Measurements from ENCODE around the gene RABGGTA.

The RABGGTA gene

DNA sequence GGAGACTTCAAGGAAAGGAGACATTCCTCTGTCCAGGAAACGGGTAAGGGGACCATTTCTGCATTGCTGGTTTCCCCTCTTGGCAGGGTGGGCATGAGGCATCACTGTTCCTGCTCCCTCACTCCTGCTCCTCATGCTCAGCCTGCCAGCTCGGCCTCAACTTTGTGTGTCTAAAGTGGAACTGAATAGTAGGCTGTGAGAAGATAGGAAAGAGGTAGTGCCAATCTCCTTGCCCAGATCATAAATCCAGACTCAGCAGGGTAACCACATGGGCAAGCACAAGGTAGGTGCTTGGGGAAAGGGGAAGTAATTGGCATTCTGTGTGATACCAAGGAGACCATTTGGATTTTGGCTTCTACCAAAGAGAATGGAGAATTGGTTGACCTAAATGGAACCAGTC, 42.5 kb upstream of the RABGGTA start:
- Histone ChIP-seq H3K4me2 (ENCODE audit: low read length) (no peak overlapping the region), H3K4me3 (ENCODE audit: low read length) (no peak overlapping the region), H3K27ac (ENCODE audit: low read depth, low read length) (no peak overlapping the region)

DNA sequence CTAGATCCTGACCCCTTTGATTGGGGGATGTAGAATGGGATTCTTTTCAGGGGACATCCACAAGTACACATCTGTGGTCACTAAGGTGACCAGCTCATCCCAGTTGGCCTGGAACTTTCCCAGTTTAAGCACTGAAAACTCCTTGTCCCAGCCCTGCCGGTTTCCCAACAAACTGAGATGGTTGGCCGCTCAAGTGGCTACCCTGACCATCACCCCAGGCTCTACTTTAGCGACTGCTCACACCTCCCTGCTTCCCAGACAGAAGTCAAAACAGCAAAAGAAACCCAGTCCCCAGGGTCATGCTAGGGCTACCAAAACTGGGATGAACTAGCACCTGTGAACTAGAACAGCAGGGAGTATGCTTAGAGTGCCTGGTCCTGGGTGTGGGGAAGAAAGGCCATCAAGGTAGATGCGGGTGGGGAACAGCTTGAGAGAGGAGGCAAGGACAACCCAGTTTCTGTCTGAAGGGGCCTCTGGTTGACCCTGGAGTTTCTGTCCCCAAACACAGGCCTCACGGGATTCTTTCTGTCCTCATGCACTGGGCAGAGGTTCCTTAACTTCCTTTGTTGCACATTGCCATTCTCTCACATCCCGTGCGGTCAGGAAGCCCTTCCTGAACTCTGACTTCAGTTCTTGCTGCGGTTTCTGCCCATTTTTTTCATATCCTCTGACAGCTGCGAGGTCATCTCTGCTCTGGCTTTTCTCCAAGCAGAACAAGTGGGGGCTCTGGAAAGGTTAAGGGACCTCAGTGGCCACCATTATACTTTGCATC, 41.5 kb upstream of the RABGGTA start:
- H3K4me3 ChIP-seq (ENCODE audit: low read length), result 0 out of 2 replicates have a peak overlapping the region, but pooled peaks have one; percentile 0
- H3K27ac ChIP-seq (ENCODE audit: low read depth, low read length), result peak overlapping the region; percentile 28; the same call in 1 of the 2 replicates
- 0 out of 2 replicates have a peak, but pooled peaks cover 2% of the 10 kb centered on the region for H3K79me2 ChIP-seq (ENCODE audit: control insufficient read depth, low read length)
- H3K9me3 ChIP-seq (ENCODE audit: control insufficient read depth, insufficient read depth, low read length), result no peaks in the 10 kb centered on the region
- peaks cover 44% of the 10 kb centered on the region for H3K4me1 ChIP-seq (ENCODE audit: control insufficient read depth, low read length)
- H4K20me1 ChIP-seq (ENCODE audit: control insufficient read depth, insufficient read depth, low read depth, low read length), result no peaks in the 10 kb centered on the region
- H3K36me3 ChIP-seq (ENCODE audit: control insufficient read depth, low read length), result peaks cover 44% of the 10 kb centered on the region
- peaks cover 10% of the 10 kb centered on the region; the same call in 1 of the 2 replicates for H3F3A ChIP-seq (ENCODE audit: control insufficient read depth, insufficient read depth)
- TF ChIP-seq EZH2phosphoT487 (IDR thresholded peaks at IDR 0.05; ENCODE audit: borderline replicate concordance, low read length), result no peak
- TF ChIP-seq, protein P1, sequence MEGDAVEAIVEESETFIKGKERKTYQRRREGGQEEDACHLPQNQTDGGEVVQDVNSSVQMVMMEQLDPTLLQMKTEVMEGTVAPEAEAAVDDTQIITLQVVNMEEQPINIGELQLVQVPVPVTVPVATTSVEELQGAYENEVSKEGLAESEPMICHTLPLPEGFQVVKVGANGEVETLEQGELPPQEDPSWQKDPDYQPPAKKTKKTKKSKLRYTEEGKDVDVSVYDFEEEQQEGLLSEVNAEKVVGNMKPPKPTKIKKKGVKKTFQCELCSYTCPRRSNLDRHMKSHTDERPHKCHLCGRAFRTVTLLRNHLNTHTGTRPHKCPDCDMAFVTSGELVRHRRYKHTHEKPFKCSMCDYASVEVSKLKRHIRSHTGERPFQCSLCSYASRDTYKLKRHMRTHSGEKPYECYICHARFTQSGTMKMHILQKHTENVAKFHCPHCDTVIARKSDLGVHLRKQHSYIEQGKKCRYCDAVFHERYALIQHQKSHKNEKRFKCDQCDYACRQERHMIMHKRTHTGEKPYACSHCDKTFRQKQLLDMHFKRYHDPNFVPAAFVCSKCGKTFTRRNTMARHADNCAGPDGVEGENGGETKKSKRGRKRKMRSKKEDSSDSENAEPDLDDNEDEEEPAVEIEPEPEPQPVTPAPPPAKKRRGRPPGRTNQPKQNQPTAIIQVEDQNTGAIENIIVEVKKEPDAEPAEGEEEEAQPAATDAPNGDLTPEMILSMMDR (IDR thresholded peaks at IDR 0.05; ENCODE audit: low read depth, low read length, poor library complexity, severe bottlenecking), result no peak
- no peaks in the 10 kb centered on the region for H3K9me2 ChIP-seq (replicated peaks; ENCODE audit: control insufficient read depth, low read length)
- no peaks in the 10 kb centered on the region for H3K27me3 ChIP-seq (ENCODE audit: control insufficient read depth, low read length)
- H3K4me2 ChIP-seq (ENCODE audit: low read length), result peak overlapping the region; percentile 35

More for the DNA sequence above, 42.5 kb upstream of the RABGGTA start:
- no peaks in the 10 kb centered on the region for H3K27me3 ChIP-seq (ENCODE audit: control insufficient read depth, low read length)
- no peaks in the 10 kb centered on the region for H4K20me1 ChIP-seq (ENCODE audit: control insufficient read depth, insufficient read depth, low read depth, low read length)
- no peaks in the 10 kb centered on the region for H3K9me3 ChIP-seq (ENCODE audit: control insufficient read depth, insufficient read depth, low read length)
- H3K79me2 ChIP-seq (ENCODE audit: control insufficient read depth, low read length), result 0 out of 2 replicates have a peak, but pooled peaks cover 2% of the 10 kb centered on the region
- no peaks in the 10 kb centered on the region for H3K9me2 ChIP-seq (replicated peaks; ENCODE audit: control insufficient read depth, low read length)
- peaks cover 41% of the 10 kb centered on the region for H3K4me1 ChIP-seq (ENCODE audit: control insufficient read depth, low read length)
- H3K36me3 ChIP-seq (ENCODE audit: control insufficient read depth, low read length), result peaks cover 35% of the 10 kb centered on the region
- TF ChIP-seq EZH2phosphoT487 (IDR thresholded peaks at IDR 0.05; ENCODE audit: borderline replicate concordance, low read length), result no peak
- TF ChIP-seq, protein P1 (IDR thresholded peaks at IDR 0.05; ENCODE audit: low read depth, low read length, poor library complexity, severe bottlenecking), result no peak
- H3F3A ChIP-seq (ENCODE audit: control insufficient read depth, insufficient read depth), result peaks cover 10% of the 10 kb centered on the region; the same call in 1 of the 2 replicates

DNA sequence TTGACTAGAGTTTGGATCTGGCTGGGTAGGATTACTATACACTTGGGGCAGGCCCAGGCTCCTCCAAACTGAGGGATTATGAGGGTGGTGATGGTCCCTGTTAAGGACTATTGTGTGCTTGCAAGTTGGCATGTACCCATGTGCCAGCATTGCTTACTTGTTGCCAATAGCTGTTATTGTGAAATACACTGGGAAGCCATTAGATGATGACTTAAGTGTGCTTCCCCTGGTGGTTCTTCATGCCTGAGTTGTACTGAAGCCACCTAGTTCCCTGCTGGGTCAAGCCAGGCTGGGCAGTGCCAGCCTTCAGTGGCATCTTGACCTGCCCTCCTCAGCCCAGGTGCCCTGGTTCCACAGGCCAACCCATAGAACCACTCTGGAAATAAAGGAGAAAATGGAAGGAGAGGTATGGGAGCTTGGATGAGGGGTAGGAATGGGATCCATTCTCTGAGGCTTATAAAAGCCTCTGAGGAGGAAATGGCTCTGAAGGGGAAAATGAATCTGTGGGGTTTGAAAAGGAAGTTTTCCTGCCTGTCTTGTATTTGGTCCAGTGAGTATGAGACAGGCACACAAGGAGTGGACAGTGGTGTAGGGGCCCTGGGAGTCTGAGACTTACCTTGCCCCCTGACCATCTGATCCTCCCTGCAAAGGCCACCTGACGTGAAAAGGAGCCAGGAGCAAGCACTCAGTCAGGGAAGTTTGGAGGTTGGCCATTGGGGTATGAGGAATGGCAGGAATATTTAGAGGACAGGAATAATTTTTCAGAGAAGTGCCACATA, 40.6 kb upstream of the RABGGTA start:
- peak overlapping the region; percentile 28 for H3K27ac ChIP-seq (ENCODE audit: low read depth, low read length)
- H3K27me3 ChIP-seq (ENCODE audit: control insufficient read depth, low read length), result no peaks in the 10 kb centered on the region
- TF ChIP-seq, protein P1 (IDR thresholded peaks at IDR 0.05; ENCODE audit: low read depth, low read length, poor library complexity, severe bottlenecking), result no peak
- no peak for TF ChIP-seq EZH2phosphoT487 (IDR thresholded peaks at IDR 0.05; ENCODE audit: borderline replicate concordance, low read length)
- no peaks in the 10 kb centered on the region for H4K20me1 ChIP-seq (ENCODE audit: control insufficient read depth, insufficient read depth, low read depth, low read length)
- peaks cover 5% of the 10 kb centered on the region; the same call in 1 of the 2 replicates for H3F3A ChIP-seq (ENCODE audit: control insufficient read depth, insufficient read depth)
- 0 out of 2 replicates have a peak, but pooled peaks cover 2% of the 10 kb centered on the region for H3K79me2 ChIP-seq (ENCODE audit: control insufficient read depth, low read length)
- H3K36me3 ChIP-seq (ENCODE audit: control insufficient read depth, low read length), result peaks cover 52% of the 10 kb centered on the region
- H3K4me3 ChIP-seq (ENCODE audit: low read length), result peak overlapping the region; percentile 50
- H3K4me2 ChIP-seq (ENCODE audit: low read length), result peak overlapping the region; percentile 61
- H3K9me3 ChIP-seq (ENCODE audit: control insufficient read depth, insufficient read depth, low read length), result no peaks in the 10 kb centered on the region
- peaks cover 44% of the 10 kb centered on the region for H3K4me1 ChIP-seq (ENCODE audit: control insufficient read depth, low read length)
- H3K9me2 ChIP-seq (replicated peaks; ENCODE audit: control insufficient read depth, low read length), result no peaks in the 10 kb centered on the region
